ENCODE data around the gene C1QTNF8.

- TF ChIP-seq CTCF (IDR thresholded peaks at IDR 0.05) = peak in 1 of 6 experiments; percentile 8
- TF ChIP-seq POLR2A (IDR thresholded peaks at IDR 0.05) = no peak
These were observed 4.2 kb upstream of the C1QTNF8 start for GRCh38 chr16:1100084-1100800.

Measured in Peyer's patch (tissue), 4 donors.